Chondrocyte (in vitro differentiated cells): ENCODE measurements around the gene THAP8. TPM values are rescaled to one million over a fixed set of nuclear protein-coding genes. Genes with fewer than 3 reads are reported as not detected.

ENCODE experiments used
- DNase-seq: peaks from one replicate; pipeline ENCODE4 v3.0.0; 2021; ENCODE audit warnings: mixed read lengths, low spot score
- H3K27ac Mint-ChIP-seq: one replicate; pipeline ENCODE4 v1.8.0; 2021; ENCODE audit warnings: mild to moderate bottlenecking, moderate library complexity, mixed read lengths; ENCODE audit not compliant: unreplicated experiment
- H3K27me3 Mint-ChIP-seq: 2 replicates; pipeline ENCODE4 v1.8.0; 2021; ENCODE audit warnings: low read depth, mixed read lengths
- H3K36me3 Mint-ChIP-seq: 2 replicates; pipeline ENCODE4 v1.8.0; 2021; ENCODE audit warnings: low read depth, mixed read lengths
- H3K4me1 Mint-ChIP-seq: 2 replicates; pipeline ENCODE4 v1.8.0; 2021; ENCODE audit warnings: low read depth, mild to moderate bottlenecking, mixed read lengths
- H3K4me3 Mint-ChIP-seq: one replicate; pipeline ENCODE4 v1.8.0; 2021; ENCODE audit warnings: mild to moderate bottlenecking, moderate library complexity, mixed read lengths; ENCODE audit not compliant: unreplicated experiment
- H3K9me3 Mint-ChIP-seq: 2 replicates; pipeline ENCODE4 v1.8.0; 2021; ENCODE audit warnings: low read depth, mixed read lengths
- CTCF ChIP-seq: fragments of 200-600 bp; sonication (generic); IDR thresholded peaks from 2 replicates; pipeline ENCODE4 v1.5.0; 2021; ENCODE audit warnings: antibody characterized with exemption, mild to moderate bottlenecking, moderate library complexity
- total RNA-seq: library from RNA; stranded (reverse); gene quantifications from 3 replicates; pipeline ENCODE4 v1.2.1, GENCODE V29; 2021

THAP8 gene
- total RNA-seq, 1 donor from 2014 or later, result 8.9 TPM

GRCh38 chr19:36090910-36091695 lies 37.0 kb upstream of the THAP8 start:
- Mint-ChIP-seq H3K9me3 (no peaks in the 10 kb centered on the region), H3K27me3 (no peaks in the 10 kb centered on the region), H3K36me3 (peaks cover 10% of the 10 kb centered on the region), H3K4me1 (no peaks in the 10 kb centered on the region), H3K4me3 (no peak overlapping the region), H3K27ac (no peak overlapping the region)
- no peak for TF ChIP-seq CTCF
- DNase-seq, result no peak

GRCh38 chr19:36089847-36090246 lies 35.8 kb upstream of the THAP8 start:
- H3K27ac Mint-ChIP-seq, result no peak overlapping the region
- DNase-seq, result no peak
- H3K36me3 Mint-ChIP-seq, result peaks cover 12% of the 10 kb centered on the region
- no peaks in the 10 kb centered on the region for H3K4me1 Mint-ChIP-seq
- no peak overlapping the region for H3K4me3 Mint-ChIP-seq
- TF ChIP-seq CTCF, result no peak
- H3K27me3 Mint-ChIP-seq, result no peaks in the 10 kb centered on the region
- H3K9me3 Mint-ChIP-seq, result no peaks in the 10 kb centered on the region

- no peaks in the 10 kb centered on the region for H3K4me1 Mint-ChIP-seq
- no peaks in the 10 kb centered on the region for H3K9me3 Mint-ChIP-seq
- no peak for DNase-seq
- H3K36me3 Mint-ChIP-seq, result peaks cover 19% of the 10 kb centered on the region
- H3K27me3 Mint-ChIP-seq, result no peaks in the 10 kb centered on the region
- H3K27ac Mint-ChIP-seq, result no peak overlapping the region
- no peak for TF ChIP-seq CTCF
- H3K4me3 Mint-ChIP-seq, result no peak overlapping the region
These were observed 32.2 kb upstream of the THAP8 start for GRCh38 chr19:36086326-36086725.

GRCh38 chr19:36084231-36085009 lies 30.3 kb upstream of the THAP8 start:
- no peak for TF ChIP-seq CTCF
- H3K9me3 Mint-ChIP-seq, result no peaks in the 10 kb centered on the region
- no peak overlapping the region for H3K4me3 Mint-ChIP-seq
- peaks cover 19% of the 10 kb centered on the region for H3K36me3 Mint-ChIP-seq
- no peak for DNase-seq
- no peaks in the 10 kb centered on the region for H3K27me3 Mint-ChIP-seq
- H3K27ac Mint-ChIP-seq, result no peak overlapping the region
- H3K4me1 Mint-ChIP-seq, result no peaks in the 10 kb centered on the region

GRCh38 chr19:36082916-36083315 lies 28.8 kb upstream of the THAP8 start:
- DNase-seq, result no peak
- peaks cover 16% of the 10 kb centered on the region for H3K36me3 Mint-ChIP-seq
- H3K4me3 Mint-ChIP-seq, result no peak overlapping the region
- no peaks in the 10 kb centered on the region for H3K27me3 Mint-ChIP-seq
- no peaks in the 10 kb centered on the region for H3K4me1 Mint-ChIP-seq
- TF ChIP-seq CTCF, result no peak
- no peaks in the 10 kb centered on the region for H3K9me3 Mint-ChIP-seq
- H3K27ac Mint-ChIP-seq, result no peak overlapping the region
